Activated gamma-delta T cell treated with Interleukin-2 at 50 U/mL for 16 hours (primary cell): Measurements from ENCODE around the gene IL4I1.

ENCODE experiments used
- DNase-seq: peaks from one replicate; pipeline ENCODE4 v3.0.0-alpha.2; 2020

Gene IL4I1

GRCh38 chr19:49877020-49877878 is 19.4 kb downstream of the IL4I1 start, which contains the start of the genes AKT1S1 and TBC1D17:
TSS of gene AKT1S1 (minus strand) at chr19:49877355. CDS start at chr19:49873295, 4,060 bp downstream.
TSS of gene TBC1D17 (plus strand) at chr19:49877702. CDS start at chr19:49877724, 22 bp downstream.
- DNase-seq = peak; percentile 97

- DNase-seq = peak; percentile 97
Measured at GRCh38 chr19:49876422-49877019, 20.2 kb downstream of the IL4I1 start.

- DNase-seq = peak; percentile 57
Measured at GRCh38 chr19:49875857-49876421, 20.7 kb downstream of the IL4I1 start.

GRCh38 chr19:49875177-49875576 is 21.5 kb downstream of the IL4I1 start:
- DNase-seq = no peak

GRCh38 chr19:49874503-49875157 is 22.1 kb downstream of the IL4I1 start:
- no peak for DNase-seq

GRCh38 chr19:49873834-49874233 is 22.9 kb downstream of the IL4I1 start:
- DNase-seq = no peak

- no peak for DNase-seq
Measured at GRCh38 chr19:49873129-49873521, 23.6 kb downstream of the IL4I1 start.

- DNase-seq = no peak
Measured at GRCh38 chr19:49872245-49873128, 24.2 kb downstream of the IL4I1 start.

GRCh38 chr19:49871349-49871985 is 25.2 kb downstream of the IL4I1 start:
- no peak for DNase-seq

GRCh38 chr19:49870309-49870901 is 26.3 kb downstream of the IL4I1 start:
- DNase-seq = no peak

- DNase-seq = peak; percentile 87
Measured at GRCh38 chr19:49869484-49870308, 27.0 kb downstream of the IL4I1 start.

- no peak for DNase-seq
Measured at GRCh38 chr19:49869009-49869483, 27.6 kb downstream of the IL4I1 start.

GRCh38 chr19:49866933-49867782 is 29.5 kb downstream of the IL4I1 start, which contains the start of gene PNKP:
TSS of gene PNKP (minus strand) at chr19:49867576. CDS start at chr19:49867204, 372 bp downstream.
- peak; percentile 84 for DNase-seq

GRCh38 chr19:49864890-49865289 is 31.8 kb downstream of the IL4I1 start:
- no peak for DNase-seq

GRCh38 chr19:49863935-49864320 is 32.8 kb downstream of the IL4I1 start:
- no peak for DNase-seq

GRCh38 chr19:49863254-49863934 is 33.3 kb downstream of the IL4I1 start:
- DNase-seq = no peak

GRCh38 chr19:49862391-49863253 is 34.1 kb downstream of the IL4I1 start:
- no peak for DNase-seq
